Hematopoietic multipotent progenitor cell (in vitro differentiated cells): ENCODE measurements around the gene HOXD9. TPM values are rescaled to one million over a fixed set of nuclear protein-coding genes. Genes with fewer than 3 reads are reported as not detected.

Experiments used
- DNase-seq, 3 donors: peaks; one replicate each; pipeline ENCODE4 v3.0.0-alpha.2; 2011 to 2015; ENCODE audit warnings: low read depth in 2 of 3, low spot score in 2 of 3
- total RNA-seq: library from RNA; depleted of rRNA; stranded (reverse); fragments of >200 nt; gene quantifications from one replicate; pipeline ENCODE4 v1.2.3, GENCODE V29; 2012

HOXD9 gene
- total RNA-seq, 1 donor = not detected

DNA sequence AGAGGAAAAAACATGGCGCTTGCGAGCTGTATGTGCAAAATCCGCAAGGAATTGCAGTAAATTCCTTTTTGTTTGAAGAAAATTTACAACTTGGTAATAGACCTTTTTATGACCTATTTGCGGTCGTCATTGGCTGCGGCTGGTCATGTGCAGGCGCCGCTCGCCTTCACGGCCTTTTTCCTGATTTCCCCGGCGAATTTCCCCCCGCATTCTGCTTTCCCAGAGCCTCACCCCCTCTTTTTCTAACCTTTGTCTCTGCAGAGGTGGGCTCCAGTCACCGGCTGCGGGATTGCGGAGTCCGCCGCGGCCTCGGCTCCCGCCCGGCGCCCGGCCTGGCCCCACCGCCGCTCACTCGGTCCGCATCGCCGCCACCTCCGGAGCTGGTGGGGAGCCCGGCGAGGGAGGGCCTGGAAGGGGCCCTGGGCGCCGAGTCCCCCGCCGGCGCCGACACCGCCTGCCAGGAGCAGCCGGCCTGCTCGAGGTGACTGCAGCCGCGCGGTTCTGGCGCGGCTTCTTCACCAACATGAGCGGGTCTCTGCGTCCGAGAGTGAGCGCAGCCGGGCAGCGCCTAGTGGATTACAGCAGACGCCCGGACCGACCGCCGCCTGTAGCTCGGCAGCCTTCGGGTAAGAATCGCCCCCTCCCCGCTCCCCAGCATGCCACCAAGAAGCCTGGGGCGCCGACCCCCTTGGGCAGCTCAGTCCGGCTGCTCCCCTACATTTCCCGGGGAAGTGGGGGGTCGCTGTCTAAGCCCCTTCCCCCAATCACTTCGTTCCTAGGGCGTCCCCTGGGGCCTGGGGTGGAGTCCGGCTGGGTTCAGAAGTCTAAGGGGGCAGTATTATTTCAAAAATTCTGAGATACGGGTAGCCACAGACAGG lies 14.1 kb downstream of the HOXD9 start:
- DNase-seq = no peak

GRCh38 chr2:176137252-176137580 lies 14.7 kb downstream of the HOXD9 start:
- no peak for DNase-seq

- DNase-seq = no peak
Measured at GRCh38 chr2:176137906-176138305, 15.4 kb downstream of the HOXD9 start.

DNA sequence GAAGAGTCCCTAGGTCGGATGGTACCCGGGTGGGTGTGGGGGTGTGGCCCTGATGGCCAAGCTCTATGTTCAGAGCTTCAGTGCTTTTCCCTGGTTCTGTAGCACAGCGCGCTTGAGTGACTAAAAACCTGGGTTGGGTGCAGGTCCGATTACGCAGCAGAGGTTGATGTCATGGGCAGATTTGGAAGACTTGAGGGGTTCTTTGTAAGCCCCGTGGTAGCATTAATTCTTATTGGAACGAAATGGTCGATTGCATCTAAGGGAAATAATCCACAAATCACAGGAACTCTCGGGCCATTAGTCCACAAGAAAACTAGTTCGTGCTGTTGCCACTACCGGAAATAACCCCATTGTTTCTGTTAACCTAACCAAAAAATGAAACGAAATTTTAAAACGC lies 16.0 kb downstream of the HOXD9 start:
- DNase-seq = no peak

DNA sequence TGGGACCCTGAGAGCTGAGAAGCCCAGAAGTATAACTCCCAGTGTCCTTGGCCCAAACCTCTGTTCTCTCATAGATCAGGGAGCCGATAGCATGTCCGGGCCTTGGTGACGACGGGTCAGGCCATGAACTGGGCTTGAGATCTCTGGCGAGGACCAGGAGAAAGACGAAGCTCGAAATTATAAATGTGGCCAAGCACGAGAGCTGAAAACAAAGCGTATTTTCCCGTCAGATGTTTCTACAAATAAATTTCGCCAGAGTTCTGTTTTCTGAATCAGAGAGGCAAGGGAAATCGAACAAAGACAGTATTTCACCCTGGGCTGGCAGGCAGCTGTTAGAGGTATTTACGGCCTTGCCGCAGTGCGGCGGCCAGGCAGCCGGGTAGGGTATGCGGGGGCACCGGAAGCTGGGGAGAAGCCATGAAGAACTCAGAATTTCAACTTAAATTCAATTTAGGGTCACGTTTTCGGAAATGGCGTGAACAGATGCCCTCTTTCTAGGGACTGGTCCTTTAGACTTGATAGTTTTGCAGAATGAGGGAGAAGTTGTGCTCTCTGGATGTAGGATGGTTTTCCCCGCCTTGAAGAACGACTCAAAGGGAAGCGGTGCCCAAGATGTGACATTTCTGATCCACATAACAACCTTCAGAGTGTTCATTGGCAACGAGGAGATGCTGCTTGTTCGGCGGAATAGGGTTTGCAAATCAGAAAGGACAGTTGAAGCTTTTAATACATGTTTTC lies 16.6 kb downstream of the HOXD9 start:
- DNase-seq = no peak

GRCh38 chr2:176139661-176140512 lies 17.4 kb downstream of the HOXD9 start:
- no peak for DNase-seq

- DNase-seq = peak in 2 of 3 donors; percentile 79 to 87
Measured at GRCh38 chr2:176140513-176141317, 18.2 kb downstream of the HOXD9 start.

- no peak for DNase-seq
Measured at GRCh38 chr2:176142281-176142680, 19.8 kb downstream of the HOXD9 start.

DNA sequence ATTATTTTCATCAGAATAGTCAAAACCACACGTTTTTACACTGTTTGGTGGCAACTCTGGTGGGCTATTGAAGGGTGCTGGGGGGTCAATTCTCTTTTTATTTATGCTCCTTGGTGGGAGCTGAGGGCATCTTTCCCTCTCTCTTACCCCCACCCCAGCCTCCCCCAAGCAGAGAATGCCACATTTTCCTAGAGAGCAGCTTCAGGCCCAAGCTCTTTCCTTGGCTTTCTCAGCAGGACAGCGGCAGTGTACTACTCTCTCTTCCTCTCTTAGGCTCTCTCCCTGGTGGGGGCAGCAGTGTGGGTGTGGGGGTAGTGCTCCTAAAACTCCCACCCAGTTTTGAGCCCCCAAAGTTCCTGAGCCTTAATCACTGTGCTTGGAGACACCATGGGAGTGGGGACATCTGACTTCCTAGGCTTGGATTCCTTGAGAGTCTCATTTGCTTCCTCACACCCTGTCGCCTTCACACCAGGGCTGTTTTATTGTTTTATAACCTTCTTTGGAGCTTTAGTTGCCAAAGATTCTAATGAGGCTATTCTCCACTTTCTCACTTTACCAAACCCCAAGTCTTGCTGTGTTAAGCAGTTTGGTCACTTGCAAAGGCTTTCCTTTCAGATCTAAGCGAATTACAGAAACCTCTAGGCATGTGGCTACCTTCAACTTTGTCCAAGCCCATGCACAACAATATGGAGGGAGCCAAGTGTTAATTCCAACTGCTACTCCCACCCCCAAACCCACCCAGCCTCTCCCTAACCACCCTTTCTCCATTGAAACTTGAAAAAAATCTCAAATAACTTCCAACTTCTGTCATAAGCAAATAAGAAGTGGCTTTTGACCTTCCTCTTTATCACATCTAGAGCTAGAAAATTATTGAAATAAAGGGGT lies 22.8 kb downstream of the HOXD9 start:
- no peak for DNase-seq

DNA sequence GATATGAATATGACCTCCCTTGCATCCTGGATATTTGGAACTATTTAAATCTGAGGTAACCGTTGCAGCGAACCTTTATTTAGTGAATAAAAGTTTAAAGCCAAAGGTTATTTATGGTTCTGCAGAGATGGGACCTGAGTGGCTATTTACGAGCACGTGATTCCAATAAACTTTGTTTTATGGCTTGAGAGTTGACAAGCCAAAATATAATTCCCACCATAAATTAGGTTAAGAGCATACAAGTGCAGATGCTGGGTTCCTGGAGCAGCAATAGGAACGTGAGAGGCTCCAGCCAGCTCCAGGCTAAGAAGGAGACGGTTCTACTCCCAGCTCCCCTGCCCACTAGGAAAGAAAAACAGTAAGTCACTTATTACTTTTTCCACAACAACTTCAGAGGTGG lies 23.6 kb downstream of the HOXD9 start:
- no peak for DNase-seq

GRCh38 chr2:176146645-176147044 lies 24.1 kb downstream of the HOXD9 start:
- no peak for DNase-seq

- DNase-seq = no peak
Measured at GRCh38 chr2:176147210-176147799, 24.8 kb downstream of the HOXD9 start.

- no peak for DNase-seq
Measured at GRCh38 chr2:176147800-176148496, 25.4 kb downstream of the HOXD9 start.

GRCh38 chr2:176148751-176149421 lies 26.4 kb downstream of the HOXD9 start:
- no peak for DNase-seq

DNA sequence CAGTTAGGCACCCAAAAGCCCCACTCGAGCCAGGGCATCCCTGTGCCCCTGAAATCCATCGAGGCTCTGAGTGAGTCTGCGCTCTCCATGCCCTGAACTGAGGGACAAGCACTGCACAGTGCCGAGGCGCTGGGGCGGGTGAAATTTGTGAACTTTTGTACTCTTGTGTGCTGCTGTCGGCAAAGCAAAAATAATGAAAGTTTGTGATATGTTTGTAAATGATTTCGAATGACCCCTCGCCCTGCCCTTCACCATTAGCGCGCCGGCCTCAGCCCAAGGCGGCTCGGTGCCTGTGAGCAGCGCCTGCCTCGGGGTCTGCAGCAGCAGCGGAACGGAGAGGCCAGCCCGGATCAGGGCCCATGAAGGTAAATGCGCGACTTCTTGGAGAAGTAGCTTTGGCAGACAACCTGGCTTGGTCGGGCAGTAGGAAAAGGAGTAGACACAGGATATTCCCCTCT lies 27.0 kb downstream of the HOXD9 start:
- no peak for DNase-seq

DNA sequence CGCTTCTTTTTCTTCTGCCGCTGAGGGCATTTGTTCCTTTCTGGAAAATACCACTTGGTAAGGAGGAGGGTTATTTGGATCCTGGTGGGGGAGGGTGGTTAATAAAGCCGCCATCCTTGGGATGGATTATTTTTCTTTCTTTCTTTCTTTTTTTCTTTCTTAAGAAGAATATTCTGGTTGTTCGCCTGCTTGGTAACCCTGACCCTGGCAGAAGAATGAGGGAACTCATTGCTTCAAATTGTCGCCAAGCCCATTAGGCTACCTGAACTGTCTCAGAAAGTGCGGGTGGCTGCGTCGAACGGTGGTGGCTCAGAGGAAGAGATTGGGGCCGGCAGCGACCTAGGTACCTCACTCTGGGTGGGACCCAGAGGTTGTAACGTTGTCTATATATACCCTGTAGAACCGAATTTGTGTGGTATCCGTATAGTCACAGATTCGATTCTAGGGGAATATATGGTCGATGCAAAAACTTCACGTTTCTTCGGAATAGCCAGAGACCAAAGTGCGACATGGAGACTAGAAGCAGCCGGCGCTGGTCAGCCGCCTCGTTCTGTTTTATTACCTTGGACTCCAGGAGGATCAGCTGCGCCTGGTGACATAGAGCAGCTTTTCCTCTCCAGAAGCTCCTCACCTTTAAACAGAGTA lies 27.5 kb downstream of the HOXD9 start:
- DNase-seq = no peak
